ENCODE results near the gene ITGB3. TPM values are rescaled to one million over a fixed set of nuclear protein-coding genes. Genes with fewer than 3 reads are reported as not detected.
A peak's percentile ranks its signal among the peaks of the same experiment; 100 is the strongest.

The ITGB3 gene
- total RNA-seq, 2 donors from 2014 or later: 3.4 to 12.4 TPM

GRCh38 chr17:47279062-47279801 lies 25.6 kb downstream of the ITGB3 start:
- WGBS: 54% methylated on average over 10 of the region's 10 CpGs
- Histone ChIP-seq H3K4me3 (no peak overlapping the region), H3K27ac (peak overlapping the region; percentile 63 to 70), H3K36me3 (no peaks in the 10 kb centered on the region), H3K4me1 (replicated peaks) (peaks cover 11% of the 10 kb centered on the region), H3K27me3 (replicated peaks; ENCODE audit: insufficient read depth) (no peaks in the 10 kb centered on the region), H3K9me3 (no peaks in the 10 kb centered on the region)
- TF ChIP-seq POLR2AphosphoS5 (IDR thresholded peaks at IDR 0.05) (peak; percentile 60), POLR2A (IDR thresholded peaks at IDR 0.05) (no peak), CTCF (IDR thresholded peaks at IDR 0.05) (peak in 1 of 4 experiments; percentile 15)
- DNase-seq (ENCODE audit: low spot score): no peak
- intact Hi-C loops (cut with DNase I): no loop called here

GRCh38 chr17:47280072-47280811 lies 26.6 kb downstream of the ITGB3 start:
- Histone ChIP-seq H3K4me3 (no peak overlapping the region), H3K27ac (peak overlapping the region; percentile 63 to 70), H3K27me3 (replicated peaks; ENCODE audit: insufficient read depth) (no peaks in the 10 kb centered on the region), H3K4me1 (replicated peaks) (peaks cover 8% of the 10 kb centered on the region), H3K9me3 (no peaks in the 10 kb centered on the region), H3K36me3 (no peaks in the 10 kb centered on the region)
- 87% methylated on average over 14 of the region's 14 CpGs for WGBS
- intact Hi-C loops (cut with DNase I): no loop called here
- DNase-seq (ENCODE audit: low spot score): no peak
- TF ChIP-seq POLR2A (IDR thresholded peaks at IDR 0.05) (no peak), CTCF (IDR thresholded peaks at IDR 0.05) (no peak), POLR2AphosphoS5 (IDR thresholded peaks at IDR 0.05) (no peak)

- H3K36me3 ChIP-seq: no peaks in the 10 kb centered on the region
- intact Hi-C loops (cut with DNase I): no loop called here
- peaks cover 4% of the 10 kb centered on the region for H3K4me1 ChIP-seq (replicated peaks)
- whole genome bisulfite sequencing: 93% methylated on average over 6 of the region's 6 CpGs
- no peak overlapping the region for H3K4me3 ChIP-seq
- TF ChIP-seq POLR2A (IDR thresholded peaks at IDR 0.05) (no peak), CTCF (IDR thresholded peaks at IDR 0.05) (no peak), POLR2AphosphoS5 (IDR thresholded peaks at IDR 0.05) (no peak)
- DNase-seq (ENCODE audit: low spot score): no peak
- H3K9me3 ChIP-seq: no peaks in the 10 kb centered on the region
- H3K27me3 ChIP-seq (replicated peaks; ENCODE audit: insufficient read depth): no peaks in the 10 kb centered on the region
- no peak overlapping the region for H3K27ac ChIP-seq
These were observed 27.6 kb downstream of the ITGB3 start for GRCh38 chr17:47281216-47281615.

GRCh38 chr17:47285003-47285402 lies 31.4 kb downstream of the ITGB3 start:
- no peaks in the 10 kb centered on the region for H3K4me1 ChIP-seq (replicated peaks)
- intact Hi-C loops (cut with DNase I): no loop called here
- no peaks in the 10 kb centered on the region for H3K36me3 ChIP-seq
- H3K4me3 ChIP-seq: no peak overlapping the region
- WGBS: 65% methylated on average over 6 of the region's 6 CpGs
- H3K27ac ChIP-seq: no peak overlapping the region
- TF ChIP-seq POLR2AphosphoS5 (IDR thresholded peaks at IDR 0.05) (no peak), CTCF (IDR thresholded peaks at IDR 0.05) (no peak), POLR2A (IDR thresholded peaks at IDR 0.05) (no peak)
- DNase-seq (ENCODE audit: low spot score): no peak
- no peaks in the 10 kb centered on the region for H3K9me3 ChIP-seq
- H3K27me3 ChIP-seq (replicated peaks; ENCODE audit: insufficient read depth): no peaks in the 10 kb centered on the region
